AG10803 (cell line): ENCODE data around the gene POU2F3.
"Not testable (repeated sequence)": the region's sequence is repeated elsewhere in the genome, so short reads cannot be mapped to it uniquely, and the experiment has no call there.

Experiments used
- DNase-seq: peaks from one replicate; pipeline ENCODE4 v3.0.0; 2010; ENCODE audit warnings: low read depth
- H3K4me3 ChIP-seq: 2 replicates; pipeline ENCODE4 v1.5.1; 2011; ENCODE audit warnings: mild to moderate bottlenecking, low read length, control low read depth
- TF ChIP-seq, protein P1 (sequence below): conservative IDR thresholded peaks from 2 replicates; pipeline ENCODE4 v1.5.1; 2011; ENCODE audit warnings: mild to moderate bottlenecking, low read length, control low read depth, inconsistent platforms

The POU2F3 gene

GRCh38 chr11:120271672-120272071 lies 31.7 kb downstream of the POU2F3 start:
- TF ChIP-seq, protein P1, sequence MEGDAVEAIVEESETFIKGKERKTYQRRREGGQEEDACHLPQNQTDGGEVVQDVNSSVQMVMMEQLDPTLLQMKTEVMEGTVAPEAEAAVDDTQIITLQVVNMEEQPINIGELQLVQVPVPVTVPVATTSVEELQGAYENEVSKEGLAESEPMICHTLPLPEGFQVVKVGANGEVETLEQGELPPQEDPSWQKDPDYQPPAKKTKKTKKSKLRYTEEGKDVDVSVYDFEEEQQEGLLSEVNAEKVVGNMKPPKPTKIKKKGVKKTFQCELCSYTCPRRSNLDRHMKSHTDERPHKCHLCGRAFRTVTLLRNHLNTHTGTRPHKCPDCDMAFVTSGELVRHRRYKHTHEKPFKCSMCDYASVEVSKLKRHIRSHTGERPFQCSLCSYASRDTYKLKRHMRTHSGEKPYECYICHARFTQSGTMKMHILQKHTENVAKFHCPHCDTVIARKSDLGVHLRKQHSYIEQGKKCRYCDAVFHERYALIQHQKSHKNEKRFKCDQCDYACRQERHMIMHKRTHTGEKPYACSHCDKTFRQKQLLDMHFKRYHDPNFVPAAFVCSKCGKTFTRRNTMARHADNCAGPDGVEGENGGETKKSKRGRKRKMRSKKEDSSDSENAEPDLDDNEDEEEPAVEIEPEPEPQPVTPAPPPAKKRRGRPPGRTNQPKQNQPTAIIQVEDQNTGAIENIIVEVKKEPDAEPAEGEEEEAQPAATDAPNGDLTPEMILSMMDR = no peak
- no peak for DNase-seq
- no peak overlapping the region for H3K4me3 ChIP-seq

GRCh38 chr11:120272303-120272702 lies 32.4 kb downstream of the POU2F3 start:
- TF ChIP-seq, protein P1 = no peak
- no peak overlapping the region for H3K4me3 ChIP-seq
- DNase-seq = peak; percentile 45

DNA sequence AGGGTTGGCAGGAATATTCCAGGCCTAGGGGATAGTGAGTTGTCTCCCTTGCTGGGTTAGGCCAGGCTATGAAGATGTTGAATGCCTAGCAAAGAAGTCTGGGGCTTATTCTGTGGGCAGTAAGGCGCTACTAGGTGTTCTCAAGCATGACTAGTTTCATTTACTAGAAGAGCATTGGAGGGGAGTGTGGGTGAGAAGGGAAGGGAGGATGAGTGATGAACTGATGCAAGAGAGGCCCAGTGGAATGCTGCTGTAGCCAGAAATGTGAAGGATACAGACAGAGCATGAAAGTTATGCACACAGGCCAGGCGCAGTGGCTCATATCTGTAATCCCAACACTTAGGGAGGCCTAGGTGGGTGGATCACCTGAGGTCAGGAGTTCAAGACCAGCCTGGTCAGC lies 33.5 kb downstream of the POU2F3 start:
- TF ChIP-seq, protein P1 = no peak
- no peak overlapping the region for H3K4me3 ChIP-seq
- DNase-seq = peak; percentile 28

DNA sequence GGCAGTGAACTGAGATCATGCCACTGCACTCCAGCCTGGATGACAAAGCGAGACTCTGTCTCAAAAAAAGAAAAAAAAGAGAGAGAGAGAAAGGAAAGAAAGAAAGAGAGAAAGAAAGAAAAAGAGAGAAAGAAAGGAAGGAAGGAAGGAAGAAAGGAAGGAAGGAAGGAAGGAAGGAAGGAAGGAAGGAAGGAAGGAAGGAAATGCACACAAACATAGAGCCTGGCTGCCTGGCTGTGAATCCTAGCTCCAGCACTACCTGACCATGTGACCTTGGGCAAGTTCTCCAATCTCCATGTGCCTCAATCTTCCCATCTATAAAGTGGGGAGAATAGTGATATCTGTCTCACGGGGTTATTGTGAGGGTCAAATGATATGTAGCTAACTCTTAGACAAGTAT lies 34.0 kb downstream of the POU2F3 start:
- H3K4me3 ChIP-seq, DNase-seq: not testable (repeated sequence)

- TF ChIP-seq, protein P1 = no peak
- DNase-seq = no peak
- H3K4me3 ChIP-seq = no peak overlapping the region
Measured at GRCh38 chr11:120279502-120279901, 39.6 kb downstream of the POU2F3 start.

- TF ChIP-seq, protein P1 = no peak
- DNase-seq = no peak
- no peak overlapping the region for H3K4me3 ChIP-seq
Measured at GRCh38 chr11:120280600-120281051, 40.7 kb downstream of the POU2F3 start.

DNA sequence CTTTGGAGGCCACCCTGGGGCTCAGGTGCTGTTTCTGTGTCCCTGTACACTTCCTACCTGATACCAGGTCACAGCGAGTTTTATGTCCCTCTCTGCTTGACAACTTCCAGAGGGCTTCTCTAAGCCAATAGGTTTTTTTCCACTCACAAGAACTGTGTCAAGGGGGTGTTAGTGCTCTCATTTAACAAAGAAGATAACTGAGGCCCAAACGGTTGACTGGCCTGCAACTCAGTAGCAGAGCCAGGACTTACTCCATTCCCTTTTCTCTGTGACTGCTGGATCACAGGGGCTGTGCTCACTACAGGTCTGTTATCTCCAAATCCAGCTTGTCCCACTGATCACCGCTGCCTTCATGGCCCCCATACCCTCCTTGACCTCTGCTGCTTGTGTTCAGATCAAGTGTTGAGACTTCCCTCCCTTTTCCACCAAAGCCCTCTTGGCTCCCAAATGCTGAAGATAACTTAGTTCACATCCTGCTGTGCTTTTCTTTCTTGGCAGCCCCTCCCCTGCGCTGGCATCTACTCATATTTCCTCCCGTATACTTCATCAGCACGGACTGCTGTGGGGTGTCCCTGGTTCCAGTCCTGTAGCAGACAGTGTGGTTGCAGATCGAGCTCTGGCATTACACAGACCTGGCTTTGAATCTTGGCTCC lies 41.3 kb downstream of the POU2F3 start:
- no peak for DNase-seq
- H3K4me3 ChIP-seq = no peak overlapping the region
- TF ChIP-seq, protein P1 = no peak
